H1 (cell line): ENCODE results near the gene MMD. TPM values are rescaled to one million over a fixed set of nuclear protein-coding genes. Genes with fewer than 3 reads are reported as not detected.

ENCODE experiments used
- CTCF ChIA-PET: fragments of 300-600 bp; sonication (Branson Sonifier 250); formaldehyde crosslinking; loops from one replicate; lab custom pipeline; 2021; ENCODE audit not compliant: partially characterized antibody; lab: Charles Lee
- POLR2A ChIA-PET: fragments of 300-600 bp; sonication (Branson Sonifier 250); formaldehyde crosslinking; loops from one replicate; lab custom pipeline; 2021; ENCODE audit warnings: inconsistent platforms; ENCODE audit not compliant: partially characterized antibody; lab: Charles Lee
- DNase-seq, 2 experiments: peaks; one replicate each; pipeline versions ENCODE4 v3.0.0 to v3.0.0-alpha.2; 2010 to 2022; ENCODE audit warnings: low spot score in 2 of 2, low read depth in 1 of 2, mixed read lengths in 1 of 2
- FAIRE-seq: peaks from 2 replicates; lab custom pipeline; 2011; peaks lifted over from hg19 to GRCh38; lab: Jason Lieb, UNC
- H2AFZ ChIP-seq: 2 replicates; pipeline ENCODE4 v1.8.1; 2012; ENCODE audit warnings: low read length, inconsistent platforms
- H2AK5ac ChIP-seq: 2 replicates; pipeline ENCODE4 v1.6.1; 2013; ENCODE audit warnings: low read depth, low read length
- H2BK120ac ChIP-seq: replicated peaks from 2 replicates; pipeline ENCODE3; 2013; ENCODE audit warnings: low read depth, low read length, inconsistent platforms
- H2BK12ac ChIP-seq: 2 replicates; pipeline ENCODE4 v1.6.1; 2013; ENCODE audit warnings: low read depth, low read length
- H2BK15ac ChIP-seq: 2 replicates; pipeline ENCODE4 v1.6.1; 2013; ENCODE audit warnings: low read length
- H2BK20ac ChIP-seq: 2 replicates; pipeline ENCODE4 v1.6.1; 2013; ENCODE audit warnings: low read length
- H2BK5ac ChIP-seq: 2 replicates; pipeline ENCODE4 v1.6.1; 2013; ENCODE audit warnings: low read depth, low read length
- H3K14ac ChIP-seq: 2 replicates; pipeline ENCODE4 v1.6.1; 2013; ENCODE audit warnings: inconsistent platforms; ENCODE audit not compliant: insufficient read length
- H3K18ac ChIP-seq: 2 replicates; pipeline ENCODE4 v1.6.1; 2013; ENCODE audit warnings: low read length; ENCODE audit errors: extremely low read depth
- H3K23ac ChIP-seq: 2 replicates; pipeline ENCODE4 v1.6.1; 2013; ENCODE audit warnings: inconsistent platforms; ENCODE audit not compliant: insufficient read length
- H3K23me2 ChIP-seq: 2 replicates; pipeline ENCODE4 v1.6.1; 2013; ENCODE audit warnings: low read depth, low read length
- H3K27ac ChIP-seq: 2 replicates; pipeline ENCODE4 v1.6.1; 2011; ENCODE audit warnings: low read depth, low read length, inconsistent platforms
- H3K27me3 ChIP-seq, 4 experiments: replicated peaks in 1 of 4; 1 replicate in 1 of 4; 2 replicates in 3 of 4; pipeline versions ENCODE4 v1.6.1 to v1.8.1; 2011 to 2013; ENCODE audit warnings: low read length in 3 of 4, mild to moderate bottlenecking in 3 of 4, inconsistent platforms in 2 of 4, mixed read lengths in 2 of 4, moderate library complexity in 1 of 4; ENCODE audit not compliant: control insufficient read depth in 3 of 4, insufficient read depth in 3 of 4; ENCODE audit errors: extremely low read depth in 1 of 4
- H3K36me3 ChIP-seq, 4 experiments: 2 replicates each; pipeline versions ENCODE4 v1.6.1 to v1.8.1; 2011 to 2013; ENCODE audit warnings: mild to moderate bottlenecking in 4 of 4, low read length in 3 of 4, moderate library complexity in 2 of 4, control low read depth in 1 of 4, inconsistent platforms in 1 of 4; ENCODE audit not compliant: insufficient read depth in 4 of 4, control insufficient read depth in 2 of 4
- H3K4ac ChIP-seq: replicated peaks from 2 replicates; pipeline ENCODE3; 2013; ENCODE audit warnings: low read length, low read depth, mixed read lengths, inconsistent platforms; ENCODE audit not compliant: insufficient read length
- H3K4me1 ChIP-seq, 4 experiments: replicated peaks in 1 of 4; 1 replicate in 1 of 4; 2 replicates in 3 of 4; pipeline versions ENCODE4 v1.6.1 to v1.8.1; 2011 to 2013; ENCODE audit warnings: low read length in 3 of 4, inconsistent platforms in 2 of 4, mixed read lengths in 1 of 4; ENCODE audit not compliant: insufficient read depth in 4 of 4, control insufficient read depth in 3 of 4
- H3K4me2 ChIP-seq, 2 experiments: 2 replicates each; pipeline versions ENCODE4 v1.6.1 to v1.8.1; 2011 to 2013; ENCODE audit warnings: low read depth in 2 of 2, low read length in 2 of 2, control low read depth in 1 of 2, inconsistent platforms in 1 of 2, mild to moderate bottlenecking in 1 of 2; ENCODE audit not compliant: insufficient read depth in 1 of 2
- H3K4me3 ChIP-seq, 4 experiments: fragments of 200-600, 300-600 bp in 1 of 4; sonication (generic), shearing (Covaris generic), sonication (Bioruptor Twin) in 1 of 4; 2 replicates each; pipeline versions ENCODE4 v1.5.1 to v1.8.1; 2011 to 2016; ENCODE audit warnings: low read length in 4 of 4, low read depth in 3 of 4, control low read depth in 2 of 4, inconsistent platforms in 2 of 4, mild to moderate bottlenecking in 2 of 4, mixed read lengths in 1 of 4, moderate library complexity in 1 of 4; ENCODE audit not compliant: insufficient read depth in 2 of 4; ENCODE audit errors: extremely low read depth in 1 of 4
- H3K56ac ChIP-seq: replicated peaks from 2 replicates; pipeline ENCODE3; 2013; ENCODE audit warnings: low read depth, mild to moderate bottlenecking, mixed read lengths, low read length, inconsistent platforms; ENCODE audit not compliant: insufficient read length
- H3K79me1 ChIP-seq: 2 replicates; pipeline ENCODE4 v1.6.1; 2013; ENCODE audit warnings: low read depth, low read length, control low read depth
- H3K79me2 ChIP-seq, 2 experiments: 2 replicates each; pipeline versions ENCODE4 v1.6.1 to v1.8.1; 2012 to 2013; ENCODE audit warnings: low read length in 2 of 2, mild to moderate bottlenecking in 2 of 2, inconsistent platforms in 1 of 2; ENCODE audit not compliant: insufficient read depth in 2 of 2, control insufficient read depth in 1 of 2
- H3K9ac ChIP-seq, 4 experiments: replicated peaks in 1 of 4; 1 replicate in 1 of 4; 2 replicates in 3 of 4; pipeline versions ENCODE4 v1.6.1 to v1.8.1; 2011 to 2013; ENCODE audit warnings: low read depth in 3 of 4, low read length in 3 of 4, control low read depth in 2 of 4, mild to moderate bottlenecking in 2 of 4, moderate library complexity in 2 of 4, inconsistent platforms in 1 of 4; ENCODE audit errors: extremely low read depth in 1 of 4
- H3K9me3 ChIP-seq, 2 experiments: 2 replicates each; pipeline versions ENCODE4 v1.6.1 to v1.8.1; 2012 to 2013; ENCODE audit warnings: mild to moderate bottlenecking in 2 of 2, moderate library complexity in 2 of 2, control low read depth in 1 of 2, inconsistent platforms in 1 of 2, low read depth in 1 of 2, low read length in 1 of 2, mixed read lengths in 1 of 2; ENCODE audit not compliant: insufficient read depth in 2 of 2
- H4K20me1 ChIP-seq, 2 experiments: replicated peaks in 1 of 2; 2 replicates each; pipeline versions ENCODE3 to v1.8.1; 2011 to 2013; ENCODE audit warnings: inconsistent platforms in 2 of 2, low read length in 2 of 2, mild to moderate bottlenecking in 1 of 2; ENCODE audit not compliant: insufficient read depth in 2 of 2, control insufficient read depth in 1 of 2
- H4K5ac ChIP-seq: 2 replicates; pipeline ENCODE4 v1.6.1; 2013; ENCODE audit warnings: low read length, low read depth, mixed read lengths, inconsistent platforms; ENCODE audit not compliant: insufficient read length
- H4K8ac ChIP-seq: 2 replicates; pipeline ENCODE4 v1.8.0; 2013; ENCODE audit warnings: mild to moderate bottlenecking, moderate library complexity, low read length, inconsistent platforms; ENCODE audit not compliant: insufficient read depth; ENCODE audit errors: extremely low read depth
- H4K91ac ChIP-seq: replicated peaks from 2 replicates; pipeline ENCODE3; 2013; ENCODE audit warnings: low read length, mixed read lengths, inconsistent platforms; ENCODE audit not compliant: insufficient read length
- GTF2F1 ChIP-seq: IDR thresholded peaks from 2 replicates; pipeline ENCODE4 v1.6.1; 2012; ENCODE audit warnings: low read depth, low read length, improper control_type of control experiment, borderline replicate concordance
- JUN ChIP-seq: IDR thresholded peaks from 2 replicates; pipeline ENCODE4 v1.6.1; 2011; ENCODE audit warnings: low read depth, mild to moderate bottlenecking, improper control_type of control experiment, low read length
- WGBS, 2 experiments: shearing (Covaris generic) in 1 of 2; methylation state at CpG; one replicate each; pipeline versions ENCODE4 v1.1.6 to v1.1.7; 2013 to 2015; ENCODE audit warnings: low lambda C conversion rate in 2 of 2, mixed read lengths in 2 of 2, inconsistent platforms in 1 of 2, low coverage in 1 of 2, missing lambda C conversion rate in 1 of 2; ENCODE audit not compliant: insufficient replicate concordance in 2 of 2, insufficient coverage in 1 of 2, insufficient read length in 1 of 2; ENCODE audit errors: extremely low coverage in 1 of 2, missing lambda C conversion rate in 1 of 2; 5-methylcytosine and 5-hydroxymethylcytosine counted together
- polyA plus RNA-seq, 7 experiments: library from polyadenylated mRNA; depleted of rRNA in 3 of 7; stranded (reverse) in 5 of 7; unstranded in 2 of 7; fragments of >200 nt in 5 of 7; fragments of 200-250 nt in 2 of 7; gene quantifications; 1 replicate in 5 of 7; 2 replicates in 1 of 7; 4 replicates in 1 of 7; pipeline versions ENCODE4 v1.2.1 to v1.2.3, GENCODE V29; 2011 to 2013; ENCODE audit warnings: missing spikeins in 2 of 7, mixed read lengths in 2 of 7
- total RNA-seq: library from RNA; stranded (reverse); fragmentation: NEBNext Ultra II Directional; extraction: Animal tissue kit (Norgen Biotek cat#: 25700); gene quantifications from 2 replicates; pipeline ENCODE4 v1.2.1, GENCODE V29; 2021

The MMD gene
- total and polyA plus RNA-seq, 2 of the 8 experiments (the other 6 are each of a cell fraction or from before 2014, with no cell fraction given), result 28.2 to 37.8 TPM

- H3K18ac ChIP-seq, result no peak overlapping the region
- no peak overlapping the region for H4K5ac ChIP-seq
- H3K23me2 ChIP-seq, result no peaks in the 10 kb centered on the region
- no peak overlapping the region for H3K9ac ChIP-seq
- no peak overlapping the region for H3K23ac ChIP-seq
- DNase-seq (no peak), FAIRE-seq (no peak)
- no peaks in the 10 kb centered on the region for H3K79me1 ChIP-seq
- H2BK12ac ChIP-seq, result no peak overlapping the region
- no peak overlapping the region for H3K4me3 ChIP-seq
- 96% methylated on average over 6 of the region's 6 CpGs; no CpG with 5 or more reads in 1 of the 2 experiments for WGBS, 2 experiments
- no peaks in the 10 kb centered on the region for H4K20me1 ChIP-seq
- no peak overlapping the region for H3K4me2 ChIP-seq
- H2BK120ac ChIP-seq, result no peak overlapping the region
- no peaks in the 10 kb centered on the region for H3K9me3 ChIP-seq
- H3K79me2 ChIP-seq, result no peaks in the 10 kb centered on the region
- no peak overlapping the region for H4K91ac ChIP-seq
- H2AK5ac ChIP-seq, result no peak overlapping the region
- H3K56ac ChIP-seq, result no peak overlapping the region
- no peaks in the 10 kb centered on the region for H3K27me3 ChIP-seq
- H3K4me1 ChIP-seq, result no peaks in the 10 kb centered on the region
- no peak overlapping the region for H2BK20ac ChIP-seq
- H3K14ac ChIP-seq, result no peak overlapping the region
- H3K36me3 ChIP-seq, result peaks cover 2 to 30% (median 11%) of the 10 kb centered on the region in 4 experiments; a peak in 6 of 8 replicates
- no peak overlapping the region for H3K4ac ChIP-seq
- H4K8ac ChIP-seq, result no peak overlapping the region
- ChIA-PET POLR2A (no interaction called here), CTCF (interaction anchor here (1.2 to 1.3 kb wide), 4 partner anchors 37 to 116 kb away, joined by 3 to 6 read pairs (median 4); no protein-coding TSS in a partner anchor)
- TF ChIP-seq JUN (no peak), GTF2F1 (no peak)
- no peak overlapping the region for H2BK15ac ChIP-seq
- H2AFZ ChIP-seq, result no peak overlapping the region
- H3K27ac ChIP-seq, result no peak overlapping the region
- no peak overlapping the region for H2BK5ac ChIP-seq
Observed at GRCh38 chr17:55394357-55395021, 27.1 kb downstream of the MMD start.
